ENCODE results near the gene CXCL16. TPM values are rescaled to one million over a fixed set of nuclear protein-coding genes. Genes with fewer than 3 reads are reported as not detected.
A peak's percentile ranks its signal among the peaks of the same experiment; 100 is the strongest.

The CXCL16 gene
- total RNA-seq, 2 donors from 2014 or later, result 27.9 to 36.0 TPM

- intact Hi-C loops (cut with DNase I), result loop anchor here (2.0 kb wide), 2 partner anchors 77 to 177 kb away; partner anchors contain the start of gene GLTPD2
- TF ChIP-seq POLR2AphosphoS5 (IDR thresholded peaks at IDR 0.05) (no peak), POLR2A (IDR thresholded peaks at IDR 0.05) (no peak)
- TF ChIP-seq, protein P1, sequence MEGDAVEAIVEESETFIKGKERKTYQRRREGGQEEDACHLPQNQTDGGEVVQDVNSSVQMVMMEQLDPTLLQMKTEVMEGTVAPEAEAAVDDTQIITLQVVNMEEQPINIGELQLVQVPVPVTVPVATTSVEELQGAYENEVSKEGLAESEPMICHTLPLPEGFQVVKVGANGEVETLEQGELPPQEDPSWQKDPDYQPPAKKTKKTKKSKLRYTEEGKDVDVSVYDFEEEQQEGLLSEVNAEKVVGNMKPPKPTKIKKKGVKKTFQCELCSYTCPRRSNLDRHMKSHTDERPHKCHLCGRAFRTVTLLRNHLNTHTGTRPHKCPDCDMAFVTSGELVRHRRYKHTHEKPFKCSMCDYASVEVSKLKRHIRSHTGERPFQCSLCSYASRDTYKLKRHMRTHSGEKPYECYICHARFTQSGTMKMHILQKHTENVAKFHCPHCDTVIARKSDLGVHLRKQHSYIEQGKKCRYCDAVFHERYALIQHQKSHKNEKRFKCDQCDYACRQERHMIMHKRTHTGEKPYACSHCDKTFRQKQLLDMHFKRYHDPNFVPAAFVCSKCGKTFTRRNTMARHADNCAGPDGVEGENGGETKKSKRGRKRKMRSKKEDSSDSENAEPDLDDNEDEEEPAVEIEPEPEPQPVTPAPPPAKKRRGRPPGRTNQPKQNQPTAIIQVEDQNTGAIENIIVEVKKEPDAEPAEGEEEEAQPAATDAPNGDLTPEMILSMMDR (IDR thresholded peaks at IDR 0.05), result no peak
- peak overlapping the region; percentile 87 for H3K27ac ChIP-seq
- H3K27me3 ChIP-seq (replicated peaks; ENCODE audit: insufficient read depth), result no peaks in the 10 kb centered on the region
- peaks cover 5% of the 10 kb centered on the region for H3K4me1 ChIP-seq (replicated peaks)
- H3K9me3 ChIP-seq, result no peaks in the 10 kb centered on the region
- 56% methylated on average over 6 of the region's 6 CpGs for WGBS
- peak overlapping the region; percentile 65 to 66 for H3K4me3 ChIP-seq
- no peak for DNase-seq (ENCODE audit: low spot score)
- H3K36me3 ChIP-seq, result no peaks in the 10 kb centered on the region
Measured at GRCh38 chr17:4711661-4712181, 28.0 kb downstream of the CXCL16 start.

DNA sequence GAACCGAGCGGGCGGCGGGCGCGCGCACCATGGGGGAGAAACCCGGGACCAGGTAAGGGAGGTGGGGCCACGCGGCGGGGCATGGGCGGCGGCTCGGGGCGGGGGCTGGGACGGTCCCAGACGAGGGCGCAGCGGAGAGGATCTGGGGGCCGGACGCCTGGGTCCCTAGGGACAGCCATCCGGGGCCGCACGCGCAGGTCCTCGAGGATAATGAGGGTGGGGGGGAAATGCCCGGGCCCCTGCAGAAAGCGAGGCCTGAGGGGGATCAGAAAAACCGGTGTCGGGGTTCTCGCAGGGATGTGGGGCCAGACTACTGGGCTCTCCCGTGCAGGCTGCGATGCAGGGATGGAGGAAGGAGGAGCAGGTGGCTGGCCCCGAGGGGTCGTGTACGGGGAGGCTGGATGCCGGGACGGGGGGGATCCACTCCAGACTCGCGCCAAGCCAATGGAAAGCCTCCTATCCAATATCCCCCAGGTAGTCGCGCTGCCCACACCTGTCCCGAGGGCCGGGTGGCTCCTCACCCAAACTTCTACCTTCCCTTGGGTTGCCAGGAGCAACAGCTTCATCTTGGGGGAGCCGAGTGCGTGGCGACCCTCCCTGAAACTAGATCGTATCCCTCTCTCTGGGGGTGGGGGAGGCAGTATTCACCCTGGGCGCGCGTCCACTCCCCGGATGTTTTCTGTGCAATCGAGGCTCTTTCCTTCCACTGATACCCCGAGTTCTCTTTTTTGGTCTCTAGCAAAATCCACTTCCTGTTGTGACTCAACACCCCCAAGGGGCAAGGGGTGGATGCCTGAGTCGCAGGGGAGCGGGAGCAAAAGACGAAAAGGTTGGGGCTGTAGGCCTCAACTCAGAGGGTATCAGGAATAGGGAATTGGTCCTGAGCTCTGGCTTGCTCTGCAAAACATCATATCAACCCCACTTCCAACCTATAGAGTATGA, 28.8 kb downstream of the CXCL16 start:
- H3K4me1 ChIP-seq (replicated peaks), result peaks cover 5% of the 10 kb centered on the region
- H3K27me3 ChIP-seq (replicated peaks; ENCODE audit: insufficient read depth), result no peaks in the 10 kb centered on the region
- 7% methylated on average over 55 of the region's 57 CpGs for WGBS
- intact Hi-C loops (cut with DNase I), result loop anchor here (2.0 kb wide), 2 partner anchors 78 to 178 kb away; partner anchors contain the start of gene GLTPD2
- H3K4me3 ChIP-seq, result peak overlapping the region; percentile 65 to 66
- peak overlapping the region; percentile 87 for H3K27ac ChIP-seq
- H3K9me3 ChIP-seq, result no peaks in the 10 kb centered on the region
- H3K36me3 ChIP-seq, result no peaks in the 10 kb centered on the region
- TF ChIP-seq, protein P1 (IDR thresholded peaks at IDR 0.05), result no peak
- TF ChIP-seq POLR2AphosphoS5 (IDR thresholded peaks at IDR 0.05), result no peak
- TF ChIP-seq POLR2A (IDR thresholded peaks at IDR 0.05), result no peak
- DNase-seq (ENCODE audit: low spot score), result no peak

GRCh38 chr17:4709794-4710692, 29.7 kb downstream of the CXCL16 start, which contains the start of gene ARRB2:
Gene ARRB2 (plus strand): TSS chr17:4710632. CDS start chr17:4710722, 90 bp downstream.
- Histone ChIP-seq H3K4me3 (peak within 1 kb of the TSS; percentile 65 to 66), H3K9me3 (no peaks in the 10 kb centered on the region), H3K27me3 (replicated peaks; ENCODE audit: insufficient read depth) (no peaks in the 10 kb centered on the region), H3K27ac (peak within 1 kb of the TSS; percentile 87), H3K36me3 (no peaks in the 10 kb centered on the region), H3K4me1 (replicated peaks) (peaks cover 5% of the 10 kb centered on the region)
- DNase-seq (ENCODE audit: low spot score), result peak; percentile 97
- intact Hi-C loops (cut with DNase I), result loop anchor here (2.0 kb wide), 2 partner anchors 79 to 179 kb away; partner anchors contain the start of gene GLTPD2
- under 1% methylated on average over 64 of the region's 67 CpGs for WGBS
- TF ChIP-seq POLR2AphosphoS5 (IDR thresholded peaks at IDR 0.05), result peak; percentile 90
- TF ChIP-seq POLR2A (IDR thresholded peaks at IDR 0.05), result peak; percentile 67
- TF ChIP-seq, protein P1 (IDR thresholded peaks at IDR 0.05), result peak; percentile 26 to 90 (median 72)

DNA sequence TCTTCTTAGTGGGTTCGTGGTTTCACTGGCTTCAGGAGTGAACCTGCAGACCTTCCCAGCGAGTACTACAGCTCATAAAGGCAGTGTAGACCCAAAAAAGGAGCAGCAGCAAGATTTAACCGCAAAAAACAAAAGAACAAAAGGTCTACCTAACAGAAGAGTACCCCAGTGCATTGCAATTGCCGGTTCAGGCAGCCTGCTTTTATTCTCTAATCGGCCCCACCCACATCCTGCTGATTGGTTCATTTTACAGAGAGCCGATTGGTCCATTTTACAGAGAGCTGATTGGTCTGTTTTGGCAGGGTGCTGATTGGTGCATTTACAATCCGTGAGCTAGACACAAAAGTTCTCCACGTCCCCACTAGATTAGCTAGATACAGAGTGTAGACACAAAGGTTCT, 31.3 kb downstream of the CXCL16 start:
- no peak for DNase-seq (ENCODE audit: low spot score)
- TF ChIP-seq POLR2A (IDR thresholded peaks at IDR 0.05) (no peak), POLR2AphosphoS5 (IDR thresholded peaks at IDR 0.05) (no peak)
- TF ChIP-seq, protein P1 (IDR thresholded peaks at IDR 0.05), result no peak
- Histone ChIP-seq H3K9me3 (no peaks in the 10 kb centered on the region), H3K4me3 (no peak overlapping the region), H3K27ac (no peak overlapping the region), H3K27me3 (replicated peaks; ENCODE audit: insufficient read depth) (no peaks in the 10 kb centered on the region), H3K36me3 (no peaks in the 10 kb centered on the region), H3K4me1 (replicated peaks) (peaks cover 5% of the 10 kb centered on the region)
- 77% methylated on average over 8 of the region's 8 CpGs for WGBS
- intact Hi-C loops (cut with DNase I), result no loop called here

Measured in prostate gland (tissue), 2 donors.